DLD1 (cell line): ENCODE data around the gene FAM221B.

ENCODE experiments used
- in situ Hi-C: cut with HindIII; loops from 2 replicates; pipeline ENCODE4 v1.10.0; 2017; ENCODE audit warnings: low sequenced_read_pairs

The FAM221B gene

DNA sequence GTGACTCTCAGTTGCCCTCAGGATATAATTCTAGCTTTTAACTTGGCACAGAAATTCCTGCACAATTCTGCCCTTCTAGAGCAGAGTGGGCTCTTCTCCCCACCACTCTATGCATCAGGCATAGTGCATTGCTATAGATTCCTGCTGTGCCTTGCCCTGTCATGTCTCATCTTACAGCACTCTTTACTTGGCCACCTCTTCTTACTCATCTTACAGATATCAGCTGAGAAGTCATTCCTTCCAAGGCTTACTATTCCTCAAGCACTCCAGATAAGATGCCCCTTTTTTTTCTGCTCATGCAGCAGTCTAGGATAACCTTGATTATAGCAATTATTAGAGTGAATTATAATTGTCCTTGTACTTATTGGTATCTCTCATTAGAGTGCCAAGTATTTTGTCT, 5.6 kb downstream of the FAM221B start:
- in situ Hi-C loops = no loop called here

DNA sequence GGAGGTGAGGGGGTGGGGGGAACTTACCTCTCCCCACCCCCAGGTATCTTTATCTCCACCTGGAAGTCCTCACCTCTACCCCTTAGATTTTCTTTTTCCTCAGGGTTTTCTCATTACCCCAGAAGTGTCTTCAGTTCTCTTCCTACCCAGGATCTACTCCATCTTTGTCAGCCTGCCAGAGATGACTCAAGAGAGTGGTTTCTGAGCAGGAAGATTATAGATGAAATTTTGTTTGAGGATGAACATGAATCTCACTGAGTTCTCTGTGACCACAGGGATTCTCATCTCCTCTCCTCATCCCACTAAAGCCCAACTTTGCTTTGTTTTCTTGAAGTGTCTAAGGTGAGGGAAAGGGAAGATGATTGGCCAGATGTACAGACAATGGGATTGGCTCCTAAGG, 8.5 kb downstream of the FAM221B start:
- in situ Hi-C loops = no loop called here

DNA sequence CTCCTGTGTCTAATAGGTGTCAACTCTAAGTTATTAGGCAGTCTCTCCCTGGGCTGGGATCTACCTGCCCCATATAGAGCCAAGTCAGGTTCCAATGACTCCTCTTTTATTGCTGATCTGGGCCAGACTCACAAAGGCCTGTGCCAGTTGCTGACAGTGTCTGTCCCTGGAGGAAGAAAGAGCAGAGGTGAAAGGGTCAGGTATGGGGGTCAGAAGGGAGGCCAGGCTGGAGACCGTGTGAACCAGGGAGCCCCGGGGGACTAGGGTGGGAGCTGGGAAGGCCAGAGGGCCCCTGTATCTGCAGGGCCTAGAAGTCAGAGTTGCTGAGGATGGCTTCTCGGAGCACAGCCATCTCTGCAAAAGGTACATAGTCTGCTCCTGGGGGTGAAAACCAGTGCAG, 10.2 kb downstream of the FAM221B start:
- in situ Hi-C loops = no loop called here

DNA sequence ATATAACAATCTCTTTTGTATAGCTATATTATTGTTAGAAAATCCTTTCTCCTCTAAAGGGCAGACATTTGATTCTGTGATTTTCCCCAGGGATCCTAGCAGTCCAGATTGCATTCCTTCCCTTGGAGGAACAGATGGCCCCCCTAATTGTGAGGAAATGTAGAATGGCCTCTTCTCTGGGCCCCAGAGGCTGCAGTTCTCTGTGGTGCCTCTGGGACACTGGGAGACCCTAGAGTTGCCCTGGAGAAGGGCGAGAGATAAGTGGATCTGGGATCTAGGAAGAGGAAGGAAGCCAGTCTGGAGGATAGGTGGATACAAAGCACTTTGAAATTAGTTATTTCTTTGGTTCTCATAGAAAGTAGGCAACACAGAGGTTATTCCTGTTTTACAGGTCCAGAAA, 11.8 kb downstream of the FAM221B start:
- in situ Hi-C loops = no loop called here

DNA sequence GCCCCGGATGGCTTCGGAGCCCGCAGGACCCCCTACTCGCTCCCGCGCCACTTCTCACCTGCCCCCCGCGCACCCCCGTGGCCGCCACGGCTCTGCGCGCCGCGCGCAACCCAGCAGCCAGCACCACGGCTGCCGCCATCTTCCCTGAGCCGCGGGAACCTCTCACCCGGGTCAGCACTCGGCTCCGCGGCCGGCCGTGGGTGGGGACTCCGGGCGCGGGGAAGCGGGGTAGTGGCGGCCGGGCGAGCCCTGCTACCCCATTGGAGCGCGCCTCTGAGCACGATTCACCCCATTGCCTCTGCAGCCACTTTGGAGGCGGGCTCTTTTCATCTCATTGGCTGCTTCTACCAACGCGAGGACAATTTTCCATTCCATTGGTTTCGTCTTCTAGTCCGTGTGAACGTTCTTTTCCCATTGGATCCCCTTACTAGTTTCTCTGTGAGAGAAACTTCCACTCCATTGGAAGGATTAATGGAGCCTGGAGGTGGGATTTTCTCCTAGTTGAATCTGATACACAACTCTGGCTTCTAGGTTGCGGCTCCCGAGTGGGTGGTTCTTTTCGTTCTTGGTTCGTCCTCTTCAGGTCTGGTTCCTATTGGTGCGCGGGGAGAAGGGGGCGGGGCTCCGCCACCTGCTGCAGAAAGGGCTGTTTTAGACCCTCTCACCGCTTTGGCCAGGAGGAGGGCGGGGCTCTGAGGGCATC, 13.5 kb downstream of the FAM221B start, which contains the start of gene HINT2:
TSS of gene HINT2 (minus strand) at position 202 of the 703 bp plus-strand sequence. CDS start at position 139, 63 bp downstream.
- in situ Hi-C loops = no loop called here

DNA sequence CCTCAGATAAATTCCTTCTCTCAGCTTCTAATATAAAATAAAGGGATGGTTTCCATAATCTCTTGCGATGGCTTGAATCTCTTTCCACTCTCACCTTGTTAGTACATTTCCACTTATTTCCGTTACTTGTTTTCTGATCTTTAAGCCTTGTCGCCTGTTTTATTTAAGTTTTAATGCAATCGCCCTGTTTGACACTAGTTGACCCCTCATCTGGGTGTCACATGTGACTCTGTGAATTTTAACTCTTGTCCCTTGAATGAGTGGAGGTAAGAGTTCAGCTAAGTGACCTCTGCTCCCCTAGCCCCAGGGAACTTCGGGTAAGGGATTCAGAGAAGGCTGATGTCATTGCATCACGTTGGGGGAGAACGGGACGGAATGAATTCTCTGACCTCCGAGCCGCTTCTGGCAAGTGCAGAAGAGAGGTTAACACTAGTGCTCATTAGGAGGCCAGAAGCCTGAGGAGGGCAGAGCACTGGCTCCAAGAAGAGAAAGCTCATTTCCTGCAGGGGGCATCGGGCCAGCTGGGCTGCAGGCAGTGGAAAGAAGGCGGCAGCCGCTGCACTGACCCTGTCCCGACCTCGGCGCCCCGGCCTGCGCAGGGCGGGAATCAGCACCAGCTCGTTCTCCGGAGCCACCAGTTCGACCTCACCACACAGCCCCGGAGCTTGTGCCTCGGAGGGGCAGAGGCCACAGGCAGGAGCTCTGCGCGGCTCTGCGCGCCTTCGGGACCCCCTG, 14.3 kb downstream of the FAM221B start:
- in situ Hi-C loops = no loop called here

DNA sequence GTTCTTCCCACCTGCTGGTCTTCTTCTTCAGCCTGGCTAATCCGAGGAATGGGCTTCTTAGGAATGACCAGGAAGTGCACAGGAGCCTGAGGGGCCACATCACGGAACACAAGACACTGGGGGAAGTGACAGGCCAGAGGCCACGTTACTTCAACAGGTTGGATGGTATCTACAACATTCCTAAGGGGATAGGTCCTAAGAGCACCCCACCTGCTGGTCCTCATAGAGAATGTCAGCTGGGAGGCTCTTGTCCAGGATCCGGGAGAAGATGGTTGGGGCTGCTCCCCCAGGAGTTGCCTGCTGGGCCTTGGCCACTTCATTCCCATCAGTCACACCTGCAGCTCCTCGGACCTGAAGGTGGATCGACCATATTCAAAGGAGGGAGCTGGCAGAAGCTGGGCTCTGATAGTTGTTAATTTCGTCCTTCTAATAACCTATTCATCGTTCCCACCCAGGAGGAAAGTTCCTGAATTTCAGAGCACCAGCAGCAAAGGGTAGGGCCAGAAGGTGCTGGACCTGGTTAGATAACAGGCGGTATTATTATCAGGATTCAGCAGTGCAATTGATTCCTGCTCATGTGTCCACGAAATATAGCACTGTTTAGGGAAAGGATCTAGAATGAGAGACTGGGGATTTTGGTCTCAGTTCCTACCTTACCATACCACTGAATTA, 15.0 kb downstream of the FAM221B start:
- in situ Hi-C loops = no loop called here

DNA sequence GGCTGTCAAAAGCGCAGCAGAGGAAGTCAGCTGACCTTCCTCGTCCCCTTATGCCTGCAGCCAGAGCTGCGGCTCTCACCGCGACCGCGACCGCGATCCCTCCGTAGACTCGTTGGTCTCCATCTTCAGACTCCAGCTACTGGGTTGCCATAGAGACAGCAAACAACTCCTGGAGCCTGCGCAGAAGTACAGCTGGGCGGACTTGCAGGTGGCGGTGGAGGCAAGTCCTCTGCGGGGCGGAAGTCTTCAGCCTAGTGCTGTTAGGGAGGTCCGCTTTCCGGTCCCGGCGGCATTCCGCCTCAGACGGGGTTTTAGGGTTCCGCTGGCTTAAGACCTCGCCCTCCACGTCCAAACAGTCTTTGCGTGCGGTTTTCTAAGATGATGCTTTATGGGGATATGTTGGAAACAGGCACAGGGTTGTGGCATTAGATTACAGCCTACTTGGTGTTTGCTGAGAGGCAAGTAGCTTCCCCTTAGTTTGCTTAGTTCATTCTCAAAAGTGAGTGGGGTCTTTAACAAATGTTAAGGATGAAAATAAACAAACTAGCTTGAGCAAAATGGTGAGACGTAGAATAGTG, 16.4 kb downstream of the FAM221B start, which contains the start of gene SPAG8:
TSS of gene SPAG8 (minus strand) at position 238 of the 578 bp plus-strand sequence. CDS start at position 123, 115 bp downstream.
- in situ Hi-C loops = no loop called here

DNA sequence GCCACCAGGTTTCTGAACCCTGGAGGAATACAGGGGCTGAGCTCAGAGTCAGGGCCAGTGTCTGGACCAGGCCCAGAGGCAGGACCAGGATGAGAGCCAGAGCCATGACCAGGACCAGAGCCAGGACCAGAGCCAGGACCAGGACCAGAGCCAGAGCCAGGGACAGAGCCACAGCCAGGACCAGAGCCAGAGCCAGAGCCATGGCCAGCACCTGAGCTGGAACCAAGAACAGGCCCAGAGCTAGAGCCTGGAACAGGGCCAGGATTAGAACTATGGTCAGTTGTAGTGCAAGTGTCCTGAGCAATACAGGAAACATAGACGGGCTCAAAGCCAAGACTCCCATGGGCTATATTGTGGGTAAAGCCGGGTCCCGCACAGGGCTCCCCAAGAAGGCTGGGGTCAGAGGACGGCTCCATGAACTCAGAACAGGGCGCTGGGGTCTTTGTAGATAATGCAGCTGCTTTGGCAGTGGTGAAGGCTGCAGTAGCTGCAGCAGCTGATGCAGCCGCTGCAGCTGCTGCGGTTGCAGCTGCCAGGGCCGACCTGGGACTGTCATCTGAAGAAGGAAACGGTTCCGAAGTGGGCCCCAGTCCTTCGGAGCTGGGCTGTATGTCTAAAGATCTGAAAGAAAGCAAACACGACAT, 17.0 kb downstream of the FAM221B start:
- in situ Hi-C loops = no loop called here

DNA sequence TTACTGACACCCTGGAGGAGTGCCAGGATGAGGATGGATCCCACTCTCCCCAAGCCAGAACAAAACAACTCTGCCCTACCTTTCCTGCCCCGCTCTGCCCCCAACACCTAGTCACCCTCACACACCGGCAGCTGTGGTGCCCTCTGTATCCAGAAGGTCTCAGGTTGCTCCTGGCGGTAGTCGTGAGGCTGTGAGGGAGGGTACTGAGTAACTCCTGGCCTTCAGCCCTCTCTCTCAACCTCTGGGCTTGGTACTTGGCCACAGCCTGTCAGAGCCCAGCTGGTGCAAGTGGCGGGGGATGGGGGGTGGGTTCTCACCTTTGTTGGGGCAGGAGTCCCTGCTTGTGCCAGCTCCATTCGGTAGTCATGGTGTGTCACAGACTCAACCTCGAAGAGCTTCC, 18.4 kb downstream of the FAM221B start:
- in situ Hi-C loops = no loop called here

DNA sequence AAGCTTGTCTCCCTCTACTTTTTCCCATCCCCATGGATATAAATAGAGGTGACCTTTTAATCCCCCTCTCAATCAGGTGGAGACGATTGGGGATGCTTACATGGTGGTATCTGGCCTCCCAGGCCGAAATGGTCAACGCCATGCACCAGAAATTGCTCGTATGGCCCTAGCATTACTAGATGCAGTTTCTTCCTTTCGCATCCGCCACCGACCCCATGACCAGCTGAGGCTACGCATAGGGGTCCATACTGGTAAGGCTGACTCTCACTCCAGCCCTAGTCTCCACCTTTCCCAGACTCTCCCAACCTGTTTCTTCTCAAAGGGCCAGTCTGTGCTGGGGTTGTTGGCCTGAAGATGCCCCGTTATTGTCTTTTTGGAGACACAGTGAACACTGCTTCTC, 20.1 kb downstream of the FAM221B start:
- in situ Hi-C loops = no loop called here

DNA sequence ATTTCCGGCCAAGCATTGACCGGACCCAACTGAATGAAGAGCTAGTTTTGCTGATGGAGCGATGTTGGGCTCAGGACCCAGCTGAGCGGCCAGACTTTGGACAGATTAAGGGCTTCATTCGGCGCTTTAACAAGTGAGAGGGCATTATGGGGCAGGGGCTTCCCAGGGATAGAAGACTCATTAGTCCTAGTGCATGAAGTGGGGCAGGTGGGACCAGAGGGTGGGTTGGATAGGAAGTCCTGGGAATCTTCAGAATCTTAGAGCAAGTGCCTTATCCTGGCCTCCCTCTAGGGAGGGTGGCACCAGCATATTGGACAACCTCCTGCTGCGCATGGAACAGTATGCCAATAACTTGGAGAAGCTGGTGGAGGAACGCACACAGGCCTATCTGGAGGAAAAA, 22.4 kb downstream of the FAM221B start:
- in situ Hi-C loops = no loop called here

DNA sequence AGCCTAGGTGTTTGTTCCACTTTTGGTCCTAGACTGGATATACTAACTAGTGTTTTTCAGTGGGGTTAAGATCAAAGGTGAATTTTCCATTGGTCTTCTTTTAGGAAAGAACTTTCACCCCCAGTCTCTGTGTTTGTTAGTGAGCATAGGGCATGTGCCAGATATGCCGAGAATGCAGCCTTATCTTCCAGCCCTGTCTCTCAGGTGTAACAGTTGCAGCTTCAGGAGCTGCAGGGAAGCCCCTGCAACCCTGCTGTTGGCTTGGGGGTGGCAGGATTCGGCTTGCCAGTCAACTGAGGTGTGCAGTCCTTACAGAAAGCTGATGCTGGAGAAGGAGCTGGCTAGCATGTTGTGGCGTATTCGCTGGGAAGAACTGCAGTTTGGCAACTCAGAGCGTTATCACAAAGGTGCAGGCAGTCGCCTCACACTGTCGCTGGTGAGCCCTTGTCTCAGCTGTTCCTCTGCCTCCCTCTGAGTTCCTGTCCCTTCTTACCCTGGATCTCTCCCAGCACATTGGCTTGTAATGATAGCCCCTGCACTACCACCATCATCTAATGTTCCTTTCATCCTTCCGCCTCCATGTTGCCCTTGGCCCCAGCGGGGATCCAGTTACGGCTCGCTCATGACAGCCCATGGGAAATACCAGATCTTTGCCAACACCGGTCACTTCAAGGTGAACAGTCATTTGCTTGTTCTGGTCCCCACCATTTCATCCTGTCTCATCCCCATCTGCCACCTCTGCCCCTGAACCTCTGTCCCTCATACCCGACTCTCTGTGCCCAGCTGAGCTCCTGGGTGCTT, 27.0 kb downstream of the FAM221B start:
- in situ Hi-C loops = no loop called here

DNA sequence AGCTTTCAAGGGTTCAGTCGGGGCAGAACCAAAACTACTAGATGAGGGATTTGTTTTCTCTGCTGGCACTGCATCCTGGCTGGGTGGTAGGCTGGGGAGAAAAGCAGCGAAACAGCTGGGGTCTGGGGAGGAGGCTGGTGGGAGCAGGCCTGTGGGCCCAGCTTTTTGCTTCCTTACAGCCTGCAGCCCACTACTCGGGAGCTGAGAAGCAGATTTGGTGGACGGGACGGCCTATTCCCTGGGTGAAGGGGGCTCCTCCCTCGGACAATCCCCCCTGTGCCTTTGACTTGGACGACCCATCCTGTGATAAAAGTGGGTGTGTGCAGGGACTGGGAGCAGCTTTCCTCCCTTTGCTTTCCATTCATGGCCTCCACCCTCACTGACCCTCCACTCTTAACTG, 28.0 kb downstream of the FAM221B start:
- in situ Hi-C loops = no loop called here

DNA sequence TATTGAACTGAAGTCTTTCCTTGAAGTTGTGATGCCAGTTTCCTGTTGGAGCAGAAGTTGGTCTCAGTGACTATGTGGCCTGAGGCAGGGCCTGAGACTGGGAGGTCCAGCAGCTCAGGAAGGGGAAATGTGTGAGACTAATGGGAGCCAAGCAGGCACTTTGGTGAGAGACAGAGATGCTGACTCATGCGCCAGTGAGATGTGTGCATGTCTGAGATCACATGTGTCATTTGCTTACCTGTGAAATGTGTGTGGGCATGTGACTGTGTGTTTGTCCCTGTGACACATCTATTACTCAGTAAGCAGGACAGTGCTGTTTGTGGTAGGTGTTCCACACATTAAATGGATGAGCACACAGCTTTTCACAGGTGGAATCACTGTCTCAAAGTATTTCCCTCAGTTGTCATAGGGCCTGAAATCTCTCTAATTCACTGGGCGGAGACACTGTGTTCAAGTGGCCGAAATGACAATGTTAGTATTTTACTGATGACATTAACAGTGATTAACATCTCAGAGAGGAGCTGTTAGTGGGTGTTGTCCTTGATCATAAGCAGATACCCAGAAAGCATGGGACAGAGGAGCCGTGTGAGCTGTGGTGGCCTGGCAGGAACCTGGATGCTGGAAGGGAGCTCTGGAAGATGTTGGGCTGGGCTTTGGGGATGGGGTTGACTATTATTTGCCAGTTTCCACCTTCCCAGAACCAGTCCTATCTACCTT, 29.7 kb downstream of the FAM221B start:
- in situ Hi-C loops = no loop called here

DNA sequence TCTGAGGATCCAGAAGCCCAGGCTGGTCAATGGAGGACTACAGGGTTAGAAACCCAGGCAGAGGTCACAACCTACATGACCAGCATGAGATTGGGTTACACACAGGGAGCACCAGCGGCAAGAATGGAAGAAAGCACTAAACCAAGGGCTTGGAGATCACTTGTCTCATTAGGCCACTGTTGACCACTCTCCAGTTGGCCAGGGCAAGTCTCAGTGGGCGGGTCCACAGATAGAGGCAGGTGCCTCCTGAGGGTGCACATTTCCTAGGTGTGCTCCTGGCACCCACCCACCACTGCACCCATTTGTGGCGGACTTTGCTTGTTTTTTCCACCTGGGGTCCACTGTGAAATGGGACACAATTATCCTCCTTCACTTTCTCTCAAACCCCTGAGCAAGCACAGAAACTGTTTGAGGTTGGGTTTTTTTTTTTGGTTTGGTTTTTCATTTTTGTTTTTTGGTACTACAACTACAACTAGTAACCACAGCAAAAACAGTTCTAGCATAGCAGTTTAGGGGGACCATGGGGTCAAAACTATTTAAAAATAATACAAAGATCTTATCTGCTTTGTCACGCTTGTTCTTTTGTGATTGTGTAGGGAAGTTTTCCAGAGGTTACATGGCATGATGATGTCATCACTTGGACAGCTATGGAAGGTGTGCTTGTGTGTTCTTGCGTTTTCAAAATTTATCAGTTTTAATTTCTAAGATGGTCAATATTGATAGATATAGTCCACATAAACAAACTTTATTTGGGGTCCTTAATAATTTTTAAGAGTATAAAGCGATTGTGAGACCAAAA, 31.0 kb downstream of the FAM221B start:
- in situ Hi-C loops = no loop called here

DNA sequence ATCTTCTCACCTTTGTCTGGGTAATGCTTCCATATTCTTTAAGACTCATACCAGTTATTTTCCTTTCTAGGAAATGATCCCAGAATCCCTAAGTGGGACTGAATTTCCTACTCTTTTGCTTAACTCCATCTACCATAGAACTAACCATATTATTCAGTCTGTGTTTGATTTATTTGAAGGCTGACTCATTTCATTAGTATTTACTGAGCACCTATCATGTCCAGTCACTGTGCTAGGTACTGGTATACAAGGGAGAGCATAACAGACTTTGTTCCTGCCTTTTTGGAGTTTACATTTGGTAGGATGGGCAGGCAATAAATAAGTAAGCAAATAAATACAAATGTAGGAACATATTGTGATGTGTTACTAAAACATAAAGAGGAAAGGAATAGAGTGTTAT, 32.8 kb downstream of the FAM221B start:
- in situ Hi-C loops = no loop called here

DNA sequence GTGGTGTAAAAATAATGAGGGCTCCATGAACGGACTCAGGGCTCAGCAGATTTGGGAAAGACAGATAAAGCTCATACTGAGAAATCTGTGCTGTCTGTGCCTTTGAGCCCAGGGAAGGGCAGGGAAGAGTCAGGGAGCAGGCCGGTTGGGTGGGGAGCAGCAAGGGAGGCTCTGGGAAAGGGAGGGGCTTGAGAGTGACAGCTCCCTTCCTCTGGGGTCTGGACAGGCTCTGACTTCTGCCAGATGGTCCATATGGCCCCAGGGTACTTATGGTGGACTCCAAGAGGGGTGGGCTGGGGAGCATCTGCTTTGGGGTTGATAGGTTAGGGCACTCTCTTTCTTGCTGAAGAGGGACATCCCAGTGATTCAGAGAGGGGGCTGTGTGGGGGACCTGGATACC, 35.1 kb downstream of the FAM221B start:
- in situ Hi-C loops = no loop called here

DNA sequence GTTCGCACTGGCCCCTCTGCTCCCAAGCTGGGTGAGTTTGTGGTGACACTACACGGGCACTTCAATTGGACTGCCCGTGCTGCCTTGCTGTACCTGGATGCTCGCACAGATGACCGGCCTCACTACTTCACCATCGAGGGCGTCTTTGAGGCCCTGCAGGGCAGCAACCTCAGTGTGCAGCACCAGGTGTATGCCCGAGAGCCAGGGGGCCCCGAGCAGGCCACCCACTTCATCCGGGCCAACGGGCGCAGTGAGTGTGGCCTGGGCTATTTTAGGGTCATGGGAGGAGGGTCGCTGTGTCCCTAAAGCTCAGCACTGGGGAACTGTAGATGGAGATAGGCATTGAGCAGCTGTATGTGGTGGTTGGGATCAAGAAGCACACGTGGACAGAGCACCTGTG, 35.7 kb downstream of the FAM221B start:
- in situ Hi-C loops = no loop called here
